Glutamatergic neuron (in vitro differentiated cells): ENCODE data around the gene CAVIN4. TPM values are rescaled to one million over a fixed set of nuclear protein-coding genes. Genes with fewer than 3 reads are reported as not detected.

Experiments used
- DNase-seq: peaks from one replicate; pipeline ENCODE4 v3.0.0; 2022
- H3K27ac Mint-ChIP-seq: one replicate; pipeline ENCODE4 v1.8.0; 2020; ENCODE audit warnings: mild to moderate bottlenecking, mixed read lengths, inconsistent platforms; ENCODE audit not compliant: unreplicated experiment
- H3K27me3 Mint-ChIP-seq: one replicate; pipeline ENCODE4 v1.8.0; 2020; ENCODE audit warnings: mild to moderate bottlenecking, moderate library complexity, mixed read lengths, inconsistent platforms; ENCODE audit not compliant: unreplicated experiment
- H3K36me3 Mint-ChIP-seq: one replicate; pipeline ENCODE4 v1.8.0; 2020; ENCODE audit warnings: mild to moderate bottlenecking, mixed read lengths, inconsistent platforms; ENCODE audit not compliant: unreplicated experiment
- H3K4me1 Mint-ChIP-seq: one replicate; pipeline ENCODE4 v1.8.0; 2020; ENCODE audit warnings: mild to moderate bottlenecking, low read depth, mixed read lengths, inconsistent platforms; ENCODE audit not compliant: unreplicated experiment
- H3K4me3 Mint-ChIP-seq: one replicate; pipeline ENCODE4 v1.8.0; 2020; ENCODE audit warnings: mild to moderate bottlenecking, mixed read lengths, inconsistent platforms; ENCODE audit not compliant: unreplicated experiment
- H3K9me3 Mint-ChIP-seq: one replicate; pipeline ENCODE4 v1.8.0; 2020; ENCODE audit warnings: mild to moderate bottlenecking, moderate library complexity, mixed read lengths, inconsistent platforms; ENCODE audit not compliant: unreplicated experiment
- CTCF ChIP-seq: fragments of 200-600 bp; sonication (generic); IDR thresholded peaks from one replicate; pipeline ENCODE4 v1.5.0; 2021; ENCODE audit not compliant: partially characterized antibody, unreplicated experiment
- total RNA-seq: library from RNA; stranded (reverse); fragmentation: NEBNext Ultra II Directional; extraction: Animal tissue kit (Norgen Biotek cat#: 25700); gene quantifications from one replicate; pipeline ENCODE4 v1.2.1, GENCODE V29; 2021; ENCODE audit not compliant: unreplicated experiment

Gene CAVIN4
- total RNA-seq, 1 donor from 2014 or later: 32.9 TPM

DNA sequence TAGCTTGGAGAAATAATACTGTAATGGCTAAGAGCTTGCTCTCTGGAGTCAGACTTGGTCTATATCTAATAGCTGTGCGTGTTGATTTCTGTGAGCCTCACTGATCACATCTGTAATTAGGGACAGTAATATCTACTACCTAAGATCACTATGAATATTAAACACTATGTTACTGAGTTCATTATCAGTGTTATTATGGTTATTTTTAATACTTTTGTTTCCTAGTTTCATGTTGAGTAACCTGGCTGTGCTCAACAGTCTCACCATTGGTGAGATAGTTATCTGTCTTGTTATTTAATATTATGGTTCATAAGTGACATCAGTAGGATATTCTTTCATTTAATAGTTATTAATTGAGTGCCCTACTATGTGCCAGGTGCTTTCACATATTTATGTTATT lies 22.4 kb upstream of the CAVIN4 start:
- TF ChIP-seq CTCF: no peak
- Mint-ChIP-seq H3K9me3 (no peaks in the 10 kb centered on the region), H3K27me3 (no peaks in the 10 kb centered on the region), H3K4me1 (no peaks in the 10 kb centered on the region), H3K4me3 (no peak overlapping the region), H3K36me3 (no peaks in the 10 kb centered on the region), H3K27ac (no peak overlapping the region)
- no peak for DNase-seq

DNA sequence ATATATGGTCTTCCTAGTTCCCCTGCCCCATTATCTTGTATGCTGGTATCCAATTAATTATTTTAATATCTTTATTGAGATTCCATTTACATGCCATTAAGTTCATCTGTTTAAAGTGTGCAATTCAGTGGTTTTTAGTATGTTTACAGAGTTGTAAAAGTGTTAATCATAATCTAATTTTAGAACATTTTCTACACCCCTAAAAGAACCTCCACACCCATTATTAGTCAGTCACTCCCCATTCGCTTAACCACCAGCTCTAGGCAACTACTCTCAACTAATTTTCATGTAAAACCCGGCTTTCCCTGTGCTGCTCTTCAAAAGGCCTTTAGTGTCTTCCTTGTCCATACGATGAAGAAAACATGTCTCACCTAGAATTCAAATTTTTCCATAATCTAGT lies 20.8 kb upstream of the CAVIN4 start:
- Mint-ChIP-seq H3K36me3 (no peaks in the 10 kb centered on the region), H3K27ac (no peak overlapping the region), H3K27me3 (no peaks in the 10 kb centered on the region), H3K4me3 (no peak overlapping the region), H3K9me3 (no peaks in the 10 kb centered on the region), H3K4me1 (no peaks in the 10 kb centered on the region)
- DNase-seq: no peak
- no peak for TF ChIP-seq CTCF

GRCh38 chr9:100561256-100561655 lies 16.6 kb upstream of the CAVIN4 start:
- Mint-ChIP-seq H3K27ac (no peak overlapping the region), H3K9me3 (no peaks in the 10 kb centered on the region), H3K4me1 (no peaks in the 10 kb centered on the region), H3K4me3 (no peak overlapping the region), H3K36me3 (no peaks in the 10 kb centered on the region), H3K27me3 (no peaks in the 10 kb centered on the region)
- DNase-seq: no peak
- no peak for TF ChIP-seq CTCF

GRCh38 chr9:100567856-100568255 lies 10.0 kb upstream of the CAVIN4 start:
- no peak for TF ChIP-seq CTCF
- no peak overlapping the region for H3K4me3 Mint-ChIP-seq
- DNase-seq: no peak
- H3K27ac Mint-ChIP-seq: no peak overlapping the region
- H3K36me3 Mint-ChIP-seq: peaks cover 5% of the 10 kb centered on the region
- no peaks in the 10 kb centered on the region for H3K27me3 Mint-ChIP-seq
- H3K9me3 Mint-ChIP-seq: peaks cover 3% of the 10 kb centered on the region
- H3K4me1 Mint-ChIP-seq: peaks cover 7% of the 10 kb centered on the region

- DNase-seq: no peak
- Mint-ChIP-seq H3K27me3 (no peaks in the 10 kb centered on the region), H3K4me3 (no peak overlapping the region), H3K9me3 (no peaks in the 10 kb centered on the region), H3K36me3 (peaks cover 5% of the 10 kb centered on the region), H3K4me1 (peaks cover 7% of the 10 kb centered on the region), H3K27ac (peak overlapping the region; percentile 30)
- TF ChIP-seq CTCF: no peak
Measured at GRCh38 chr9:100573655-100574260, 4.1 kb upstream of the CAVIN4 start.
